Loucy (cell line): ENCODE results near the gene PARP8.
"Not testable (repeated sequence)": the region's sequence is repeated elsewhere in the genome, so short reads cannot be mapped to it uniquely, and the experiment has no call there.

Experiments used
- H2AFZ ChIP-seq: fragments of 200-600 bp; sonication (generic); 2 replicates; pipeline ENCODE4 v1.6.0; 2016; ENCODE audit warnings: antibody characterized with exemption, mild to moderate bottlenecking, low read length, moderate library complexity
- H3F3A ChIP-seq: fragments of 200-600 bp; 2 replicates; pipeline ENCODE4 v1.6.0; 2016; ENCODE audit warnings: antibody characterized with exemption, low read depth, mild to moderate bottlenecking
- H3K27me3 ChIP-seq: fragments of 200-600 bp; sonication (generic); 2 replicates; pipeline ENCODE4 v1.6.1; 2014; ENCODE audit warnings: low read length, mild to moderate bottlenecking; ENCODE audit not compliant: insufficient read depth, poor library complexity, severe bottlenecking
- H3K36me3 ChIP-seq: fragments of 200-600 bp; sonication (generic); 2 replicates; pipeline ENCODE4 v1.6.1; 2016; ENCODE audit warnings: low read length; ENCODE audit not compliant: insufficient read depth
- H3K4me1 ChIP-seq: fragments of 200-600 bp; sonication (generic); 2 replicates; pipeline ENCODE4 v1.5.1; 2014; ENCODE audit warnings: low read length, mild to moderate bottlenecking; ENCODE audit not compliant: insufficient read depth, poor library complexity, severe bottlenecking
- H3K4me2 ChIP-seq: fragments of 200-600 bp; sonication (generic); 2 replicates; pipeline ENCODE4 v1.6.0; 2014; ENCODE audit warnings: antibody characterized with exemption, low read length, low read depth, mild to moderate bottlenecking; ENCODE audit not compliant: poor library complexity, severe bottlenecking
- H3K4me3 ChIP-seq: fragments of 200-600 bp; sonication (generic); 2 replicates; pipeline ENCODE4 v1.5.1; 2014; ENCODE audit warnings: low read length, mild to moderate bottlenecking, mixed read lengths; ENCODE audit not compliant: poor library complexity, severe bottlenecking
- H3K79me2 ChIP-seq: fragments of 200-600 bp; sonication (generic); 2 replicates; pipeline ENCODE4 v1.6.1; 2014; ENCODE audit warnings: low read length; ENCODE audit not compliant: insufficient read depth
- H3K9ac ChIP-seq: fragments of 200-600 bp; sonication (generic); 2 replicates; pipeline ENCODE4 v1.6.0; 2014; ENCODE audit warnings: mild to moderate bottlenecking, low read depth, low read length, moderate library complexity; ENCODE audit not compliant: poor library complexity, severe bottlenecking
- H3K9me2 ChIP-seq: fragments of 200-600 bp; sonication (generic); replicated peaks from 2 replicates; pipeline ENCODE4 v1.6.1; 2016; ENCODE audit warnings: low read depth, low read length, mixed read lengths
- H3K9me3 ChIP-seq: fragments of 200-600 bp; sonication (generic); 2 replicates; pipeline ENCODE4 v1.6.1; 2014; ENCODE audit warnings: mild to moderate bottlenecking, antibody characterized with exemption, low read length, low read depth; ENCODE audit not compliant: insufficient read depth
- H4K20me1 ChIP-seq: fragments of 200-600 bp; sonication (generic); 2 replicates; pipeline ENCODE4 v1.6.0; 2014; ENCODE audit warnings: antibody characterized with exemption, low read length, mild to moderate bottlenecking; ENCODE audit not compliant: insufficient read depth, poor library complexity, severe bottlenecking
- CTCF ChIP-seq: fragments of 200-600 bp; sonication (generic); conservative IDR thresholded peaks from 2 replicates; pipeline ENCODE4 v1.5.1; 2014; ENCODE audit warnings: mild to moderate bottlenecking, antibody characterized with exemption, low read length
- EZH2phosphoT487 ChIP-seq: fragments of 200-600 bp; IDR thresholded peaks from 2 replicates; pipeline ENCODE4 v1.6.1; 2018; ENCODE audit warnings: antibody characterized with exemption, mild to moderate bottlenecking, moderate library complexity, borderline replicate concordance

PARP8 gene

GRCh38 chr5:50694027-50694590, 27.7 kb downstream of the PARP8 start:
- no peaks in the 10 kb centered on the region for H3F3A ChIP-seq
- H3K9me3 ChIP-seq, result no peaks in the 10 kb centered on the region
- no peaks in the 10 kb centered on the region for H3K36me3 ChIP-seq
- H3K4me3 ChIP-seq, result no peak overlapping the region
- no peaks in the 10 kb centered on the region for H3K4me1 ChIP-seq
- H2AFZ ChIP-seq, result no peak overlapping the region
- no peaks in the 10 kb centered on the region for H3K27me3 ChIP-seq
- H4K20me1 ChIP-seq, result peaks cover 16% of the 10 kb centered on the region
- peaks cover 84% of the 10 kb centered on the region for H3K79me2 ChIP-seq
- no peak overlapping the region for H3K9ac ChIP-seq
- no peaks in the 10 kb centered on the region for H3K9me2 ChIP-seq
- no peak for TF ChIP-seq CTCF
- TF ChIP-seq EZH2phosphoT487, result no peak
- no peak overlapping the region for H3K4me2 ChIP-seq

GRCh38 chr5:50694626-50695025, 28.2 kb downstream of the PARP8 start:
- H3K4me2 ChIP-seq, H3K9me3 ChIP-seq, H3K9ac ChIP-seq, H3K9me2 ChIP-seq, H3K36me3 ChIP-seq, H3F3A ChIP-seq, H2AFZ ChIP-seq, H3K27me3 ChIP-seq, H3K4me1 ChIP-seq, H3K4me3 ChIP-seq: not testable (repeated sequence)
- Histone ChIP-seq H3K79me2 (peaks cover 84% of the 10 kb centered on the region), H4K20me1 (peaks cover 16% of the 10 kb centered on the region)

- Histone ChIP-seq H2AFZ (no peak overlapping the region), H3K9ac (no peak overlapping the region), H3K79me2 (peaks cover 87% of the 10 kb centered on the region), H3K4me3 (no peak overlapping the region), H3F3A (no peaks in the 10 kb centered on the region), H3K4me1 (no peaks in the 10 kb centered on the region), H3K9me3 (no peaks in the 10 kb centered on the region), H3K27me3 (no peaks in the 10 kb centered on the region), H4K20me1 (peaks cover 16% of the 10 kb centered on the region), H3K9me2 (no peaks in the 10 kb centered on the region), H3K36me3 (no peaks in the 10 kb centered on the region), H3K4me2 (no peak overlapping the region)
- TF ChIP-seq EZH2phosphoT487 (no peak), CTCF (no peak)
Observed at GRCh38 chr5:50697739-50698138, 31.3 kb downstream of the PARP8 start.

- Histone ChIP-seq H3F3A (no peaks in the 10 kb centered on the region), H3K9me2 (no peaks in the 10 kb centered on the region), H3K27me3 (no peaks in the 10 kb centered on the region), H4K20me1 (peaks cover 6% of the 10 kb centered on the region), H3K4me2 (no peak overlapping the region), H3K36me3 (no peaks in the 10 kb centered on the region), H3K9ac (no peak overlapping the region), H3K4me3 (no peak overlapping the region), H3K4me1 (no peaks in the 10 kb centered on the region), H3K9me3 (no peaks in the 10 kb centered on the region), H3K79me2 (peaks cover 93% of the 10 kb centered on the region), H2AFZ (no peak overlapping the region)
- TF ChIP-seq EZH2phosphoT487 (no peak), CTCF (no peak)
Observed at GRCh38 chr5:50699737-50700136, 33.3 kb downstream of the PARP8 start.
